Measurements from ENCODE around the gene PTH1R.

PTH1R gene

DNA sequence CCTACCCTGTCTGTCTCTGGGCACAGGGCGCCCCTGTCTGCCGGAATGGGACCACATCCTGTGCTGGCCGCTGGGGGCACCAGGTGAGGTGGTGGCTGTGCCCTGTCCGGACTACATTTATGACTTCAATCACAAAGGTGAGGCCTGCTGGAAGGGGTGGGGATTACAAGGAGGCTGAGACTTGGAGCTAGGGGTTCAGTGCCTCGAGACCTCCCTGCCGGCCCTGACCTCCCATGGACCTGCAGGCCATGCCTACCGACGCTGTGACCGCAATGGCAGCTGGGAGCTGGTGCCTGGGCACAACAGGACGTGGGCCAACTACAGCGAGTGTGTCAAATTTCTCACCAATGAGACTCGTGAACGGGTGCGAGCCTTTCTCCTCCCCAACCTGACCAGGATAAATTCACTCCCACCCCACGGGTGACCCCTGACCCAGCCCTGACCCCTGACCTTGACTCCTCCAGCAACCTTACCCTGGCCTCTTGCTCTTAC lies 20.4 kb downstream of the PTH1R start:
- Histone ChIP-seq H3K9ac (ENCODE audit: low read depth, low read length) (no peak overlapping the region), H3K9me3 (ENCODE audit: insufficient read depth, low read length, severe bottlenecking) (no peaks in the 10 kb centered on the region), H3K27me3 (ENCODE audit: insufficient read depth, low read length, poor library complexity) (peaks cover 6% of the 10 kb centered on the region), H3K79me2 (ENCODE audit: insufficient read depth, low read length) (no peaks in the 10 kb centered on the region), H2AFZ (ENCODE audit: low read depth, low read length) (no peak overlapping the region), H3K4me3 (ENCODE audit: low read depth in 1 of 2, low read length in 2 of 2) (no peak overlapping the region), H3K4me2 (ENCODE audit: insufficient read depth, low read length) (no peak overlapping the region), H3K4me1 (ENCODE audit: insufficient read depth, low read length) (peaks cover under 1% of the 10 kb centered on the region; the same call in 1 of the 2 replicates), H4K20me1 (ENCODE audit: insufficient read depth, low read length) (no peaks in the 10 kb centered on the region; the same call in 1 of the 2 replicates), H3K27ac (ENCODE audit: low read length) (no peak overlapping the region), H3K36me3 (ENCODE audit: insufficient read depth, low read length) (no peaks in the 10 kb centered on the region)
- TF ChIP-seq, protein P1, sequence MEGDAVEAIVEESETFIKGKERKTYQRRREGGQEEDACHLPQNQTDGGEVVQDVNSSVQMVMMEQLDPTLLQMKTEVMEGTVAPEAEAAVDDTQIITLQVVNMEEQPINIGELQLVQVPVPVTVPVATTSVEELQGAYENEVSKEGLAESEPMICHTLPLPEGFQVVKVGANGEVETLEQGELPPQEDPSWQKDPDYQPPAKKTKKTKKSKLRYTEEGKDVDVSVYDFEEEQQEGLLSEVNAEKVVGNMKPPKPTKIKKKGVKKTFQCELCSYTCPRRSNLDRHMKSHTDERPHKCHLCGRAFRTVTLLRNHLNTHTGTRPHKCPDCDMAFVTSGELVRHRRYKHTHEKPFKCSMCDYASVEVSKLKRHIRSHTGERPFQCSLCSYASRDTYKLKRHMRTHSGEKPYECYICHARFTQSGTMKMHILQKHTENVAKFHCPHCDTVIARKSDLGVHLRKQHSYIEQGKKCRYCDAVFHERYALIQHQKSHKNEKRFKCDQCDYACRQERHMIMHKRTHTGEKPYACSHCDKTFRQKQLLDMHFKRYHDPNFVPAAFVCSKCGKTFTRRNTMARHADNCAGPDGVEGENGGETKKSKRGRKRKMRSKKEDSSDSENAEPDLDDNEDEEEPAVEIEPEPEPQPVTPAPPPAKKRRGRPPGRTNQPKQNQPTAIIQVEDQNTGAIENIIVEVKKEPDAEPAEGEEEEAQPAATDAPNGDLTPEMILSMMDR (IDR thresholded peaks at IDR 0.05; ENCODE audit: borderline replicate concordance, extremely low read depth, low read length, poor library complexity, severe bottlenecking): no peak
- no peak for TF ChIP-seq EZH2 (IDR thresholded peaks at IDR 0.05; ENCODE audit: borderline replicate concordance, low read depth, low read length, severe bottlenecking)
- DNase-seq (no peak), ATAC-seq (ENCODE audit: insufficient read depth, low read depth) (no peak)

DNA sequence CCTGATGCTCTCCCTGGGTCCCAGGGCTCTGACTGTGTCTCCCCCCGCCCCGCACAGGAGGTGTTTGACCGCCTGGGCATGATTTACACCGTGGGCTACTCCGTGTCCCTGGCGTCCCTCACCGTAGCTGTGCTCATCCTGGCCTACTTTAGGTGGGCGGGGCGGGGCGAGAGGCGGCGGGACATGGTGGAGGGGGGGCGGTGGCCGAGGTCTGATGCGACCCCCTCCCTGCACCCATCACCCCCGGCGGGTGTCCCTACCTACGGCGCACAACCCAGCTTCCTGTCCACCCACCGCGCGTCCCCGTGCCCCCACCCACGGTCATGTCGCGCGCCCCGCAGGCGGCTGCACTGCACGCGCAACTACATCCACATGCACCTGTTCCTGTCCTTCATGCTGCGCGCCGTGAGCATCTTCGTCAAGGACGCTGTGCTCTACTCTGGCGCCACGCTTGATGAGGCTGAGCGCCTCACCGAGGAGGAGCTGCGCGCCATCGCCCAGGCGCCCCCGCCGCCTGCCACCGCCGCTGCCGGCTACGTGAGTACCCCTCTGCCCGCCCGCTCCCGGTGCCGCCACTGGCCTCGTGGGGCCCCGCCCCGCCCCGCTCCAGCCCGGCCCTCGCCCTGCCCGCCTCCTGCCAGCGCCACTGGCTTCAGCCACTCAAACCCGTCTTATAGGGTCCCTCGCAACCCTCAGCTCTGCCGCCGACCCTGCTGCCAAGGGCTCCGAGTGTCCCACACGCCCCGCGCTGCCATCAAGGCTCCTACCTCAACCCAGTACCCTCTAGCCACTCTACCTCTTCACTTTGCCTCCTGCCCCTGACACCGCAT lies 21.0 kb downstream of the PTH1R start:
- no peaks in the 10 kb centered on the region for H3K27me3 ChIP-seq (ENCODE audit: insufficient read depth, low read length, poor library complexity)
- H3K9me3 ChIP-seq (ENCODE audit: insufficient read depth, low read length, severe bottlenecking): no peaks in the 10 kb centered on the region
- ATAC-seq (ENCODE audit: insufficient read depth, low read depth) (no peak), DNase-seq (no peak)
- H3K36me3 ChIP-seq (ENCODE audit: insufficient read depth, low read length): no peaks in the 10 kb centered on the region
- no peaks in the 10 kb centered on the region; the same call in 1 of the 2 replicates for H4K20me1 ChIP-seq (ENCODE audit: insufficient read depth, low read length)
- H2AFZ ChIP-seq (ENCODE audit: low read depth, low read length): no peak overlapping the region
- TF ChIP-seq EZH2 (IDR thresholded peaks at IDR 0.05; ENCODE audit: borderline replicate concordance, low read depth, low read length, severe bottlenecking): no peak
- TF ChIP-seq, protein P1 (IDR thresholded peaks at IDR 0.05; ENCODE audit: borderline replicate concordance, extremely low read depth, low read length, poor library complexity, severe bottlenecking): no peak
- H3K79me2 ChIP-seq (ENCODE audit: insufficient read depth, low read length): no peaks in the 10 kb centered on the region
- H3K27ac ChIP-seq (ENCODE audit: low read length): no peak overlapping the region
- H3K4me2 ChIP-seq (ENCODE audit: insufficient read depth, low read length): no peak overlapping the region
- no peak overlapping the region for H3K4me3 ChIP-seq (ENCODE audit: low read depth in 1 of 2, low read length in 2 of 2)
- H3K9ac ChIP-seq (ENCODE audit: low read depth, low read length): no peak overlapping the region
- no peaks in the 10 kb centered on the region for H3K4me1 ChIP-seq (ENCODE audit: insufficient read depth, low read length)

DNA sequence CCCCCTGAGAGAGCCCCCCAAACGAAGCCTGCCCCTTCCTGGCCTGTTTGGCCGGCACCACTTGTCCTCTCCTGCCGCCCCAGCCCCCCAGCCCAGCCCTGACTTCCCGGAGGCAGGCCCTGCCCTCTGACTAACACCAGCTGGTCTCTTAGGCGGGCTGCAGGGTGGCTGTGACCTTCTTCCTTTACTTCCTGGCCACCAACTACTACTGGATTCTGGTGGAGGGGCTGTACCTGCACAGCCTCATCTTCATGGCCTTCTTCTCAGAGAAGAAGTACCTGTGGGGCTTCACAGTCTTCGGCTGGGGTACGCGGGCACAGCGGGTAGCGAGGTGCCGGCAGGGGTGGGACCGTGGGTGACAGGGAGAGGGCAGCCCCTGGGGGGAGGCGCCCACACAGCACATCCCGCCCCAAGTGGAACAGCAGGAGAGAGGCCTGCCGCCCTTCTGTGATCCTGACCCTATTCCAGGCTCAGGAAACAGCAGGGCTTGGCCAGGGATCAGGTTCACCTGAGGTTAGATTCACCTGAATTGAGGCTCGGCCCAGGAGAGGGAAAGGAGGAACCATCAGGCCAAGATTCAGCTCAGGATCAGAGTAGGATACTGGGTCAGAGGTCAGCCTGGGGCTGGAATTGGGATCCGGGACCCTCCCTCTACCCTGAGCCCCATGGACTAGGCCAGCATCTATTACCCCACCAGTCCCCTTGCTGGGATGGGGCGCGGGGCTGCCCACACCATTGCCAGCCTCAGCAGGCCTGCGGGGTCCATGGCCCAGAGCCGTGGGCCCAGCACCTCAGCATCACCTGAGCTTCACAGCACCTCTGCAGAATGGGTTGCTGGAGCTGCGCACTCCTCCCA lies 21.9 kb downstream of the PTH1R start:
- Histone ChIP-seq H3K9me3 (ENCODE audit: insufficient read depth, low read length, severe bottlenecking) (no peaks in the 10 kb centered on the region), H3K4me1 (ENCODE audit: insufficient read depth, low read length) (no peaks in the 10 kb centered on the region)

More for the DNA sequence above, 21.9 kb downstream of the PTH1R start:
- H3K36me3 ChIP-seq (ENCODE audit: insufficient read depth, low read length): no peaks in the 10 kb centered on the region
- no peak for ATAC-seq (ENCODE audit: insufficient read depth, low read depth)
- TF ChIP-seq, protein P1 (IDR thresholded peaks at IDR 0.05; ENCODE audit: borderline replicate concordance, extremely low read depth, low read length, poor library complexity, severe bottlenecking): no peak
- no peak for TF ChIP-seq EZH2 (IDR thresholded peaks at IDR 0.05; ENCODE audit: borderline replicate concordance, low read depth, low read length, severe bottlenecking)
- no peaks in the 10 kb centered on the region for H3K27me3 ChIP-seq (ENCODE audit: insufficient read depth, low read length, poor library complexity)
- no peaks in the 10 kb centered on the region for H3K79me2 ChIP-seq (ENCODE audit: insufficient read depth, low read length)
- no peak overlapping the region for H2AFZ ChIP-seq (ENCODE audit: low read depth, low read length)
- no peaks in the 10 kb centered on the region; the same call in none of the 2 replicates for H4K20me1 ChIP-seq (ENCODE audit: insufficient read depth, low read length)
- no peak for DNase-seq
- no peak overlapping the region for H3K9ac ChIP-seq (ENCODE audit: low read depth, low read length)
- H3K27ac ChIP-seq (ENCODE audit: low read length): no peak overlapping the region
- no peak overlapping the region for H3K4me3 ChIP-seq (ENCODE audit: low read depth in 1 of 2, low read length in 2 of 2)
- H3K4me2 ChIP-seq (ENCODE audit: insufficient read depth, low read length): no peak overlapping the region
